Fibroblast of lung (primary cell): ENCODE measurements around the gene OR51L1. TPM values are rescaled to one million over a fixed set of nuclear protein-coding genes. Genes with fewer than 3 reads are reported as not detected.

Source experiments
- DNase-seq, 2 donors: peaks; one replicate each; pipeline versions ENCODE4 v3.0.0 to v3.0.0-alpha.2; 2010; ENCODE audit warnings: low read depth in 2 of 2
- H2AFZ ChIP-seq: 2 replicates; pipeline ENCODE4 v1.5.1; 2012; ENCODE audit warnings: low read length, control low read depth, inconsistent platforms
- H3K27ac ChIP-seq: 2 replicates; pipeline ENCODE4 v1.5.1; 2011; ENCODE audit warnings: low read length, control low read depth; ENCODE audit not compliant: insufficient read depth
- H3K27me3 ChIP-seq: 2 replicates; pipeline ENCODE4 v1.5.1; 2011; ENCODE audit warnings: mild to moderate bottlenecking, low read length; ENCODE audit not compliant: control insufficient read depth, insufficient read depth
- H3K36me3 ChIP-seq: 2 replicates; pipeline ENCODE4 v1.5.1; 2011; ENCODE audit warnings: low read length; ENCODE audit not compliant: control insufficient read depth, insufficient read depth
- H3K4me1 ChIP-seq: 2 replicates; pipeline ENCODE4 v1.5.1; 2011; ENCODE audit warnings: low read length; ENCODE audit not compliant: control insufficient read depth, insufficient read depth; ENCODE audit errors: extremely low read depth
- H3K4me2 ChIP-seq: 2 replicates; pipeline ENCODE4 v1.5.1; 2011; ENCODE audit warnings: low read length, control low read depth; ENCODE audit not compliant: insufficient read depth; ENCODE audit errors: extremely low read depth
- H3K4me3 ChIP-seq, 4 experiments: fragments of 200-600 bp in 1 of 4; sonication (generic) in 1 of 4; replicated peaks in 1 of 4; 2 replicates each; pipeline ENCODE4 v1.5.1; 2011 to 2016; ENCODE audit warnings: low read length in 4 of 4, low read depth in 3 of 4, mild to moderate bottlenecking in 3 of 4, control low read depth in 2 of 4, inconsistent platforms in 1 of 4, mixed read lengths in 1 of 4; ENCODE audit not compliant: insufficient read depth in 1 of 4; ENCODE audit errors: control extremely low read depth in 1 of 4
- H3K79me2 ChIP-seq: 2 replicates; pipeline ENCODE4 v1.5.1; 2012; ENCODE audit warnings: mild to moderate bottlenecking, low read length, inconsistent platforms; ENCODE audit not compliant: control insufficient read depth, insufficient read depth
- H3K9ac ChIP-seq: 2 replicates; pipeline ENCODE4 v1.5.1; 2011; ENCODE audit warnings: mild to moderate bottlenecking, low read length, control low read depth; ENCODE audit not compliant: insufficient read depth
- H3K9me3 ChIP-seq: 2 replicates; pipeline ENCODE4 v1.5.1; 2012; ENCODE audit warnings: low read depth, low read length; ENCODE audit not compliant: control insufficient read depth, insufficient read depth
- H4K20me1 ChIP-seq: 2 replicates; pipeline ENCODE4 v1.5.1; 2011; ENCODE audit warnings: low read length; ENCODE audit not compliant: control insufficient read depth, insufficient read depth; ENCODE audit errors: extremely low read depth
- CTCF ChIP-seq, 2 donors: IDR thresholded peaks in 1 of 2; conservative IDR thresholded peaks in 1 of 2; 1 replicate in 1 of 2; 2 replicates in 1 of 2; pipeline ENCODE4 v1.5.1; 2011 to 2012; ENCODE audit warnings: low read length in 2 of 2, control low read depth in 1 of 2, inconsistent platforms in 1 of 2, low read depth in 1 of 2, mild to moderate bottlenecking in 1 of 2
- EZH2 ChIP-seq: IDR thresholded peaks from 2 replicates; pipeline ENCODE4 v1.5.1; 2012; ENCODE audit warnings: low read length, control low read depth, mild to moderate bottlenecking; ENCODE audit errors: missing control alignments
- polyA plus RNA-seq, 2 donors: library from polyadenylated mRNA; depleted of rRNA in 1 of 2; stranded (reverse) in 1 of 2; unstranded in 1 of 2; fragments of >200 nt; gene quantifications; 2 replicates each; pipeline ENCODE4 v1.2.1, GENCODE V29; 2011 to 2012; ENCODE audit warnings: missing spikeins in 1 of 2
- total RNA-seq: library from RNA; depleted of rRNA; stranded (reverse); fragments of >200 nt; gene quantifications from 2 replicates; pipeline ENCODE4 v1.2.1, GENCODE V29; 2014

OR51L1 gene
- total and polyA plus RNA-seq, 2 donors (not counting 1 experiment from before 2014, with no cell fraction given), result not detected

GRCh38 chr11:5043380-5043779, 48.7 kb downstream of the OR51L1 start:
- Histone ChIP-seq H3K27ac (no peak overlapping the region), H3K79me2 (no peaks in the 10 kb centered on the region), H3K9me3 (no peaks in the 10 kb centered on the region), H3K27me3 (no peaks in the 10 kb centered on the region), H3K9ac (no peak overlapping the region), H3K4me1 (no peaks in the 10 kb centered on the region), H4K20me1 (no peaks in the 10 kb centered on the region), H3K4me2 (no peak overlapping the region), H2AFZ (no peak overlapping the region), H3K4me3 (no peak overlapping the region), H3K36me3 (no peaks in the 10 kb centered on the region)
- TF ChIP-seq CTCF (conservative IDR thresholded peaks at IDR 0.05 in 1 of 2, IDR thresholded peaks at IDR 0.05 in 1 of 2; ENCODE audit: low read depth in 1 of 2, low read length in 2 of 2) (no peak), EZH2 (no peak)
- no peak for DNase-seq

GRCh38 chr11:5046226-5046625, 51.6 kb downstream of the OR51L1 start, which contains the start of gene OR52J3:
Gene OR52J3 (plus strand): TSS chr11:5046526. CDS start chr11:5046526, 0 bp downstream.
- Histone ChIP-seq H3K36me3 (no peaks in the 10 kb centered on the region), H2AFZ (no peak within 1 kb of the TSS), H4K20me1 (no peaks in the 10 kb centered on the region), H3K9ac (no peak within 1 kb of the TSS), H3K4me1 (no peaks in the 10 kb centered on the region), H3K79me2 (no peaks in the 10 kb centered on the region), H3K4me3 (no peak within 1 kb of the TSS), H3K27me3 (no peaks in the 10 kb centered on the region), H3K27ac (no peak within 1 kb of the TSS), H3K9me3 (no peaks in the 10 kb centered on the region), H3K4me2 (no peak within 1 kb of the TSS)
- DNase-seq, result no peak
- TF ChIP-seq EZH2 (no peak), CTCF (conservative IDR thresholded peaks at IDR 0.05 in 1 of 2, IDR thresholded peaks at IDR 0.05 in 1 of 2; ENCODE audit: low read depth in 1 of 2, low read length in 2 of 2) (no peak)

GRCh38 chr11:5046754-5047330, 52.2 kb downstream of the OR51L1 start:
- no peak for DNase-seq
- Histone ChIP-seq H3K9ac (no peak overlapping the region), H3K27me3 (no peaks in the 10 kb centered on the region), H3K4me3 (no peak overlapping the region), H3K4me2 (no peak overlapping the region), H3K4me1 (no peaks in the 10 kb centered on the region), H2AFZ (no peak overlapping the region), H3K36me3 (no peaks in the 10 kb centered on the region), H3K9me3 (no peaks in the 10 kb centered on the region), H3K27ac (no peak overlapping the region), H4K20me1 (no peaks in the 10 kb centered on the region), H3K79me2 (no peaks in the 10 kb centered on the region)
- no peak for TF ChIP-seq EZH2
- no peak for TF ChIP-seq CTCF (conservative IDR thresholded peaks at IDR 0.05 in 1 of 2, IDR thresholded peaks at IDR 0.05 in 1 of 2; ENCODE audit: low read depth in 1 of 2, low read length in 2 of 2)

Other genes starting within 250 kb of the OR51L1 start
- not detected in 2 replicates for gene OR51F1, start 224.9 kb upstream of the OR51L1 start, total RNA-seq
- gene OR51F1, start 224.9 kb upstream of the OR51L1 start, polyA plus RNA-seq, result not detected in 2 replicates
- gene OR52R1, start 190.5 kb upstream of the OR51L1 start, total RNA-seq, result not detected in 2 replicates
- not detected in 2 replicates for gene OR52R1, start 190.5 kb upstream of the OR51L1 start, polyA plus RNA-seq
- not detected in 2 replicates for gene OR51F2, start 173.5 kb upstream of the OR51L1 start, total RNA-seq
- not detected in 2 replicates for gene OR51F2, start 173.5 kb upstream of the OR51L1 start, polyA plus RNA-seq
- not detected in 2 replicates for gene OR51S1, start 145.6 kb upstream of the OR51L1 start, total RNA-seq
- gene OR51S1, start 145.6 kb upstream of the OR51L1 start, polyA plus RNA-seq, result not detected in 2 replicates
- gene OR51T1, start 113.0 kb upstream of the OR51L1 start, total RNA-seq, result not detected in 2 replicates
- not detected in 2 replicates for gene OR51T1, start 113.0 kb upstream of the OR51L1 start, polyA plus RNA-seq
- gene OR51A7, start 91.1 kb upstream of the OR51L1 start, total RNA-seq, result not detected in 2 replicates
- gene OR51A7, start 91.1 kb upstream of the OR51L1 start, polyA plus RNA-seq, result not detected in 2 replicates
- gene OR51G2, start 75.5 kb upstream of the OR51L1 start, total RNA-seq, result not detected in 2 replicates
- not detected in 2 replicates for gene OR51G2, start 75.5 kb upstream of the OR51L1 start, polyA plus RNA-seq
- not detected in 2 replicates for gene OR51G1, start 70.5 kb upstream of the OR51L1 start, total RNA-seq
- gene OR51G1, start 70.5 kb upstream of the OR51L1 start, polyA plus RNA-seq, result not detected in 2 replicates
- not detected in 2 replicates for gene OR51A4, start 47.2 kb upstream of the OR51L1 start, total RNA-seq
- not detected in 2 replicates for gene OR51A4, start 47.2 kb upstream of the OR51L1 start, polyA plus RNA-seq
- not detected in 2 replicates for gene OR51A2, start 39.1 kb upstream of the OR51L1 start, total RNA-seq
- not detected in 2 replicates for gene OR51A2, start 39.1 kb upstream of the OR51L1 start, polyA plus RNA-seq
- not detected in 2 replicates for gene OR52J3, start 51.7 kb downstream of the OR51L1 start, total RNA-seq
- gene OR52J3, start 51.7 kb downstream of the OR51L1 start, polyA plus RNA-seq, result not detected in 2 replicates
- gene OR52E2, start 64.8 kb downstream of the OR51L1 start, total RNA-seq, result not detected in 2 replicates
- not detected in 2 replicates for gene OR52E2, start 64.8 kb downstream of the OR51L1 start, polyA plus RNA-seq
- not detected in 2 replicates for gene OR52E1, start 74.7 kb downstream of the OR51L1 start, total RNA-seq
- gene OR52E1, start 74.7 kb downstream of the OR51L1 start, polyA plus RNA-seq, result not detected in 2 replicates
- not detected in 2 replicates for gene OR52A5, start 143.5 kb downstream of the OR51L1 start, total RNA-seq
- gene OR52A5, start 143.5 kb downstream of the OR51L1 start, polyA plus RNA-seq, result not detected in 2 replicates
- gene OR52A1, start 159.9 kb downstream of the OR51L1 start, total RNA-seq, result not detected in 2 replicates
- gene OR52A1, start 159.9 kb downstream of the OR51L1 start, polyA plus RNA-seq, result not detected in 2 replicates
- not detected in 2 replicates for gene OR51V1, start 205.8 kb downstream of the OR51L1 start, total RNA-seq
- not detected in 2 replicates for gene OR51V1, start 205.8 kb downstream of the OR51L1 start, polyA plus RNA-seq
- not detected in 2 replicates for gene HBB, start 232.2 kb downstream of the OR51L1 start, total RNA-seq
- 0.16 and 0.22 TPM in 2 replicates for gene HBB, start 232.2 kb downstream of the OR51L1 start, polyA plus RNA-seq
- gene HBD, start 239.6 kb downstream of the OR51L1 start, total RNA-seq, result 5.9 TPM in 1 of 2 replicates, not detected in the other
- 17.1 and 53.4 TPM in 2 replicates for gene HBD, start 239.6 kb downstream of the OR51L1 start, polyA plus RNA-seq